Lung microvascular endothelial cell (primary cell): Measurements from ENCODE around the gene C1QBP. TPM values are rescaled to one million over a fixed set of nuclear protein-coding genes. Genes with fewer than 3 reads are reported as not detected.

Experiments used
- total RNA-seq: library from RNA; depleted of rRNA; stranded (reverse); fragments of >200 nt; gene quantifications from 2 replicates; pipeline ENCODE4 v1.2.1, GENCODE V29; 2014

C1QBP gene
- total RNA-seq, 1 donor from 2014 or later = 166 TPM

Other genes starting within 250 kb of the C1QBP start
- gene ZNF594, start 247.3 kb downstream of the C1QBP start, total RNA-seq = 1.7 and 2.0 TPM in 2 replicates
- not detected in 2 replicates for gene SCIMP, start 204.3 kb downstream of the C1QBP start, total RNA-seq
- 28.5 and 37.5 TPM in 2 replicates for gene RABEP1, start 156.9 kb downstream of the C1QBP start, total RNA-seq
- 60.3 and 75.4 TPM in 2 replicates for gene NUP88, start 19.5 kb downstream of the C1QBP start, total RNA-seq
- gene RPAIN, start 19.0 kb downstream of the C1QBP start, total RNA-seq = 33.3 and 45.6 TPM in 2 replicates
- gene DHX33, start 29.8 kb upstream of the C1QBP start, total RNA-seq = 7.4 and 9.7 TPM in 2 replicates
- gene DERL2, start 47.0 kb upstream of the C1QBP start, total RNA-seq = 13.1 and 20.2 TPM in 2 replicates
- 9.6 and 14.3 TPM in 2 replicates for gene MIS12, start 47.4 kb upstream of the C1QBP start, total RNA-seq
- gene NLRP1, start 145.4 kb upstream of the C1QBP start, total RNA-seq = 2.2 and 9.6 TPM in 2 replicates